Erythroblast (primary cell): Measurements from ENCODE around the gene N4BP2L1.

ENCODE experiments used
- GATA1 ChIP-seq: IDR thresholded peaks from 2 replicates; pipeline ENCODE4 v1.6.1; 2011; ENCODE audit warnings: low read depth, mild to moderate bottlenecking, control low read depth, low read length, moderate library complexity
- POLR2A ChIP-seq: IDR thresholded peaks from 2 replicates; pipeline ENCODE4 v1.6.1; 2011; ENCODE audit warnings: mild to moderate bottlenecking, low read length

- TF ChIP-seq POLR2A = no peak
- TF ChIP-seq GATA1 = no peak
Observed at GRCh38 chr13:32407854-32408253, 20.1 kb downstream of the N4BP2L1 start.
